Skin epidermis (tissue), 12 donors: ENCODE results near the gene EP300.
"Not testable (repeated sequence)": the region's sequence is repeated elsewhere in the genome, so short reads cannot be mapped to it uniquely, and the experiment has no call there.

Experiments
- H3K27ac ChIP-seq, 21 experiments: fragments of 200-600 bp; sonication (generic) in 11 of 21; one replicate each; pipeline ENCODE4 v1.5.0; 2020; ENCODE audit warnings: mild to moderate bottlenecking in 3 of 21, inconsistent platforms in 2 of 21, moderate library complexity in 2 of 21
- H3K4me3 ChIP-seq, 7 experiments: fragments of 200-600 bp; sonication (generic) in 2 of 7; one replicate each; pipeline ENCODE4 v1.5.0; 2020; ENCODE audit warnings: inconsistent platforms in 2 of 7, mild to moderate bottlenecking in 2 of 7, moderate library complexity in 1 of 7

Gene EP300

GRCh38 chr22:41092023-41092817 is at the start of gene EP300:
EP300 (plus strand) TSS chr22:41092592; CDS start chr22:41093005, 413 bp downstream.
- Histone ChIP-seq H3K27ac (peak within 1 kb of the TSS; percentile 100), H3K4me3 (peak within 1 kb of the TSS; percentile 68 to 100 (median 87))

GRCh38 chr22:41043722-41044121 is 48.7 kb upstream of the EP300 start:
- Histone ChIP-seq H3K27ac (no peak overlapping the region), H3K4me3 (no peak overlapping the region)

- not testable (repeated sequence) for H3K27ac ChIP-seq, H3K4me3 ChIP-seq
These were observed 46.8 kb upstream of the EP300 start for GRCh38 chr22:41045575-41045974.

GRCh38 chr22:41047801-41048211 is 44.6 kb upstream of the EP300 start:
- Histone ChIP-seq H3K4me3 (no peak overlapping the region), H3K27ac (no peak overlapping the region)

GRCh38 chr22:41048345-41048744 is 44.0 kb upstream of the EP300 start:
- H3K4me3 ChIP-seq, result peak overlapping the region in 1 of 7 experiments; percentile 9
- H3K27ac ChIP-seq, result not testable (repeated sequence)

- Histone ChIP-seq H3K4me3 (peak overlapping the region in 3 of 7 experiments; percentile 9 to 15 (median 11)), H3K27ac (peak overlapping the region in 5 of 21 experiments; percentile 11 to 42 (median 19))
These were observed 43.3 kb upstream of the EP300 start for GRCh38 chr22:41048791-41049717.

- not testable (repeated sequence) for H3K4me3 ChIP-seq, H3K27ac ChIP-seq
These were observed 42.6 kb upstream of the EP300 start for GRCh38 chr22:41049795-41050194.

GRCh38 chr22:41050883-41051282 is 41.5 kb upstream of the EP300 start:
- no peak overlapping the region for H3K4me3 ChIP-seq
- no peak overlapping the region for H3K27ac ChIP-seq

- Histone ChIP-seq H3K4me3 (no peak overlapping the region), H3K27ac (no peak overlapping the region)
These were observed 39.5 kb upstream of the EP300 start for GRCh38 chr22:41052661-41053490.

GRCh38 chr22:41057076-41057475 is 35.3 kb upstream of the EP300 start:
- no peak overlapping the region for H3K4me3 ChIP-seq

GRCh38 chr22:41062146-41062545 is 30.2 kb upstream of the EP300 start:
- H3K27ac ChIP-seq, result no peak overlapping the region
- H3K4me3 ChIP-seq, result no peak overlapping the region

More at GRCh38 chr22:41057076-41057475, 35.3 kb upstream of the EP300 start:
- no peak overlapping the region for H3K27ac ChIP-seq

GRCh38 chr22:41064326-41064725 is 28.1 kb upstream of the EP300 start:
- not testable (repeated sequence) for H3K4me3 ChIP-seq, H3K27ac ChIP-seq

GRCh38 chr22:41066341-41066740 is 26.1 kb upstream of the EP300 start:
- H3K27ac ChIP-seq, H3K4me3 ChIP-seq: not testable (repeated sequence)

- H3K27ac ChIP-seq, result peak overlapping the region in 1 of 21 experiments; percentile 79
These were observed 24.4 kb upstream of the EP300 start for GRCh38 chr22:41067968-41068367.

GRCh38 chr22:41070665-41071331 is 21.6 kb upstream of the EP300 start:
- Histone ChIP-seq H3K4me3 (no peak overlapping the region), H3K27ac (no peak overlapping the region)

More at GRCh38 chr22:41067968-41068367, 24.4 kb upstream of the EP300 start:
- not testable (repeated sequence) for H3K4me3 ChIP-seq

- H3K4me3 ChIP-seq, result no peak overlapping the region
These were observed 18.3 kb upstream of the EP300 start for GRCh38 chr22:41074061-41074460.

GRCh38 chr22:41074466-41074865 is 17.9 kb upstream of the EP300 start:
- Histone ChIP-seq H3K27ac (no peak overlapping the region), H3K4me3 (no peak overlapping the region)

More at GRCh38 chr22:41074061-41074460, 18.3 kb upstream of the EP300 start:
- no peak overlapping the region for H3K27ac ChIP-seq

- H3K4me3 ChIP-seq, result no peak overlapping the region
- H3K27ac ChIP-seq, result no peak overlapping the region
These were observed 17.3 kb upstream of the EP300 start for GRCh38 chr22:41074941-41075710.
